ENCODE data around the gene FAM168B. TPM values are rescaled to one million over a fixed set of nuclear protein-coding genes. Genes with fewer than 3 reads are reported as not detected.

FAM168B gene
- total RNA-seq: 146 and 153 TPM in 2 replicates

GRCh38 chr2:131093006-131093695, at the start of gene FAM168B:
Gene FAM168B (minus strand): TSS chr2:131093460. CDS start chr2:131082646, 10,814 bp downstream.

GRCh38 chr2:131105156-131105949, 12.1 kb upstream of the FAM168B start, which contains the start of gene PLEKHB2:
Gene PLEKHB2 (plus strand): TSS chr2:131105336. CDS start chr2:131120942, 15,606 bp downstream.

Other genes with a start within 250 kb of the FAM168B start
- gene PLEKHB2, start 11.9 kb upstream of the FAM168B start, total RNA-seq: 72.6 and 74.5 TPM in 2 replicates
- gene POTEE, start 116.1 kb upstream of the FAM168B start, total RNA-seq: 0.12 TPM in 1 of 2 replicates, not detected in the other

Data from hair follicle dermal papilla cell (primary cell).